PFSK-1 (cell line): ENCODE data around the gene BICDL1.

Source experiments
- FOXP2 ChIP-seq: optimal IDR thresholded peaks from 2 replicates; pipeline ENCODE3; 2011; ENCODE audit warnings: borderline replicate concordance, control low read depth, inconsistent platforms; ENCODE audit not compliant: insufficient read depth; ENCODE audit errors: extremely low read length, extremely low read depth
- POLR2AphosphoS5 ChIP-seq: IDR thresholded peaks from 2 replicates; pipeline ENCODE4 v1.6.1; 2012; ENCODE audit warnings: low read depth, mild to moderate bottlenecking, control low read depth, low read length, moderate library complexity
- REST ChIP-seq, 2 experiments: IDR thresholded peaks; 2 replicates each; pipeline versions ENCODE4 v1.6.1 to v1.8.0; 2011 to 2012; ENCODE audit warnings: low read depth in 2 of 2, low read length in 2 of 2, control low read depth in 1 of 2, inconsistent platforms in 1 of 2, mild to moderate bottlenecking in 1 of 2, moderate library complexity in 1 of 2; ENCODE audit not compliant: insufficient read depth in 1 of 2
- SIN3A ChIP-seq: IDR thresholded peaks from 2 replicates; pipeline ENCODE4 v1.6.1; 2012; ENCODE audit warnings: mild to moderate bottlenecking, low read length, moderate library complexity, borderline replicate concordance; ENCODE audit not compliant: insufficient read depth
- TAF1 ChIP-seq: IDR thresholded peaks from 2 replicates; pipeline ENCODE4 v1.6.1; 2012; ENCODE audit warnings: low read length, control low read depth, borderline replicate concordance; ENCODE audit not compliant: insufficient read depth

Gene BICDL1

GRCh38 chr12:119992129-119992705, 3.2 kb downstream of the BICDL1 start:
- TF ChIP-seq SIN3A = no peak

DNA sequence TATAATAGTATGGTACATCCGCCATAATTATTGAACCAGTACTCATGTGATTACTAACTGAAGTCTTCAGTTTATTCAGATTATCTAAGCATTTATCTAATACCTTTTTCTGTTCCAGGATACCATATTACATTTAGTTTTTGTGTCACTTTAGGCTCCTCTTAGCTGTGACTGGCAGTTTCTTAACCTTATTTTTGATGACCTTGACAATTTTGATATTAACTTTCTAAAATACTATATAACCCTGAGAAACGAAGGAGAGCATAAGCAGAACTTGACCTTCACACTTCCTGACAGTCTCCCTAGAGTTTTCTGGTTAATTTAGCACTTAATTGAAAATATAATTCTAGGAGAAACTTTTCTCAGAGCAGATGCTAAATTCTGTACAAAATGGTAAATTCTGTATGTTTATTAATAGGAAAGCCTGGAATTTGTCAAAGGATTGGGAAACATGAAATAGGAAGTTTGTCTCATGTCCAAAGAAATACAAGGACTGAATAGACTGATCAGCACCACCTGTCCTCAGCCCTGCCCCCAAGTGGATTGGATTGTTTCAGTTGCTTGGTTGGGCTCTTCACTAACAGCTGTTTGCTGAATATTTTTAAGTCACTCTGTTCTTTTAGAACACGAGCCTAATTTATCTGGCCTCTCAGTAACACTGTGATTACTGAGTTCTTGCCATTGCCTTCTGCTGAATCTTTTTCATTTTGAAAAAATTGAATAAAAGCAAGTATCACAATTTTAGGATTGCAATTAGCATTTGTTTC, 6.0 kb downstream of the BICDL1 start:
- TF ChIP-seq TAF1 (no peak), SIN3A (no peak), FOXP2 (no peak), POLR2AphosphoS5 (no peak), REST (IDR thresholded peaks at IDR 0.05; ENCODE audit: insufficient read depth in 1 of 2, low read depth in 2 of 2, low read length in 2 of 2) (no peak)

- TF ChIP-seq FOXP2 = no peak
- no peak for TF ChIP-seq POLR2AphosphoS5
- TF ChIP-seq TAF1 = no peak
- no peak for TF ChIP-seq SIN3A
- TF ChIP-seq REST (IDR thresholded peaks at IDR 0.05; ENCODE audit: insufficient read depth in 1 of 2, low read depth in 2 of 2, low read length in 2 of 2) = no peak
Measured at GRCh38 chr12:119996417-119996816, 7.4 kb downstream of the BICDL1 start.

DNA sequence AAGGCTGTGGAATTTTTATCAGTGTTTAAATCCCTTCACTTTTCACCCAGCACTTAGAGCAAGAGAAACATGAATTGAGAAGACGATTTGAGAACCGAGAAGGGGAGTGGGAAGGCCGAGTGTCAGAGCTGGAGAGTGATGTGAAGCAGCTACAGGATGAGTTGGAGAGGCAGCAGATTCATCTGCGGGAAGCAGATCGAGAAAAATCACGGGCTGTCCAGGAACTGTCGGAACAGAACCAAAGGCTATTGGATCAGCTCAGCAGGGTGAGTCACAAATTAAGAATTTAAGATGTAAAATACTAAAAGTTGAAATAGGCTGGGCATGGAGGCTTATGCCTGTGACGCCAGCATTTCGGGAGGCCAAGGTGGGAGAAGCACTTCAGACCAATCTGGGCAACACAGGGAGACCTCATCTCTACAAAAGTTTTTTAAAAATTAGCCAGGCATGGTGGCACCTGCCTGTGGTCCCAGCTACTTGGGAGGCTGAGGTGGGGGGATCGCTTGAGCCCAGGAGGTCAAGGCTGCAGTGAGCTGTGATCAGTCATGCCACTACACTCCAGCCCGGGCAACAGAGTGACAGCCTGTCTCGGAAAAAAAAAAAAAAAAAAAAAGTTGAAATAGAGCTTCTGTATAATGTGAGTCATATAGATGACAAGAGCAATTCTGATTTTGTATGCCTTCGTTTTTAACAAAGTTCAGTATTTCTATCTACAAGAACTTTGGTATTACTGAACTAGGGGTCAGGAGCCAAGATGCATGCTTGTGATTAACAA, 9.6 kb downstream of the BICDL1 start:
- TF ChIP-seq REST (IDR thresholded peaks at IDR 0.05; ENCODE audit: insufficient read depth in 1 of 2, low read depth in 2 of 2, low read length in 2 of 2) (no peak), POLR2AphosphoS5 (no peak), SIN3A (no peak), FOXP2 (no peak), TAF1 (no peak)

- TF ChIP-seq POLR2AphosphoS5 (no peak), REST (IDR thresholded peaks at IDR 0.05; ENCODE audit: insufficient read depth in 1 of 2, low read depth in 2 of 2, low read length in 2 of 2) (no peak), FOXP2 (no peak), SIN3A (no peak), TAF1 (no peak)
Measured at GRCh38 chr12:120000556-120000955, 11.5 kb downstream of the BICDL1 start.
